H1 (cell line): ENCODE results near the gene SLC2A1. TPM values are rescaled to one million over a fixed set of nuclear protein-coding genes. Genes with fewer than 3 reads are reported as not detected.

ENCODE experiments used
- CBX8 ChIP-seq: fragments of 300-800, 300-1000 bp; sonication (generic); IDR thresholded peaks from 2 replicates; pipeline ENCODE4 v1.7.1; 2016; ENCODE audit warnings: low read depth, low read length, borderline replicate concordance
- CHD7 ChIP-seq: fragments of 300-600 bp; sonication (generic); IDR thresholded peaks from 2 replicates; pipeline ENCODE4 v1.7.1; 2012; ENCODE audit warnings: low read length, moderate library complexity, mild to moderate bottlenecking, inconsistent platforms; ENCODE audit not compliant: insufficient replicate concordance
- EP300 ChIP-seq, 2 experiments: IDR thresholded peaks; 1 replicate in 1 of 2; 2 replicates in 1 of 2; pipeline ENCODE4 v1.6.1; 2011 to 2012; ENCODE audit warnings: low read depth in 2 of 2, low read length in 2 of 2, mild to moderate bottlenecking in 2 of 2, borderline replicate concordance in 1 of 2, inconsistent platforms in 1 of 2, moderate library complexity in 1 of 2
- NRF1 ChIP-seq: IDR thresholded peaks from 2 replicates; pipeline ENCODE4 v1.6.1; 2011; ENCODE audit warnings: mild to moderate bottlenecking, low read depth, low read length, improper control_type of control experiment
- polyA plus RNA-seq, 7 experiments: library from polyadenylated mRNA; depleted of rRNA in 3 of 7; stranded (reverse) in 5 of 7; unstranded in 2 of 7; fragments of >200 nt in 5 of 7; fragments of 200-250 nt in 2 of 7; gene quantifications; 1 replicate in 5 of 7; 2 replicates in 1 of 7; 4 replicates in 1 of 7; pipeline versions ENCODE4 v1.2.1 to v1.2.3, GENCODE V29; 2011 to 2013; ENCODE audit warnings: missing spikeins in 2 of 7, mixed read lengths in 2 of 7
- total RNA-seq: library from RNA; stranded (reverse); fragmentation: NEBNext Ultra II Directional; extraction: Animal tissue kit (Norgen Biotek cat#: 25700); gene quantifications from 2 replicates; pipeline ENCODE4 v1.2.1, GENCODE V29; 2021

The SLC2A1 gene
- total and polyA plus RNA-seq, 2 of the 8 experiments (the other 6 are each of a cell fraction or from before 2014, with no cell fraction given), result 230 to 308 TPM

- TF ChIP-seq EP300 (IDR thresholded peaks at IDR 0.05; ENCODE audit: borderline replicate concordance in 1 of 2, low read depth in 2 of 2, low read length in 2 of 2), result no peak
- TF ChIP-seq CHD7, result no peak
- TF ChIP-seq CBX8, result no peak
- no peak for TF ChIP-seq NRF1
- TF ChIP-seq, all 59 proteins: peak for 0
Measured at GRCh38 chr1:42926879-42927242, 31.8 kb downstream of the SLC2A1 start (continued).
